ENCODE data around the gene MYO5C.

- no peak for TF ChIP-seq CTCF (conservative IDR thresholded peaks at IDR 0.05)
- no peak for TF ChIP-seq ZFX (IDR thresholded peaks at IDR 0.05)
These were observed 13.2 kb downstream of the MYO5C start for GRCh38 chr15:52282418-52282817.
